Peyer's patch (tissue), 4 donors: ENCODE results near the gene IFT52. TPM values are rescaled to one million over a fixed set of nuclear protein-coding genes. Genes with fewer than 3 reads are reported as not detected.

Experiments used
- DNase-seq, 3 donors: peaks; one replicate each; pipeline ENCODE4 v3.0.0-alpha.2; 2017 to 2019
- H3K27ac ChIP-seq, 4 donors: fragments of 200-600 bp; sonication (generic); one replicate each; pipeline ENCODE4 v1.5.1; 2016 to 2019
- H3K27me3 ChIP-seq, 2 donors: fragments of 200-600 bp; sonication (generic); one replicate each; pipeline ENCODE4 v1.5.1; 2019
- H3K36me3 ChIP-seq, 3 donors: fragments of 200-600 bp; sonication (generic); one replicate each; pipeline ENCODE4 v1.5.1; 2016 to 2019
- H3K4me1 ChIP-seq, 4 donors: fragments of 200-600 bp; sonication (generic); one replicate each; pipeline ENCODE4 v1.5.1; 2016 to 2019
- H3K4me3 ChIP-seq, 4 donors: fragments of 200-600 bp; sonication (generic); 1 replicate in 3 of 4; 2 replicates in 1 of 4; pipeline ENCODE4 v1.5.1; 2016 to 2019; ENCODE audit warnings: mild to moderate bottlenecking in 1 of 4
- H3K9me3 ChIP-seq, 4 donors: fragments of 200-600 bp; sonication (generic); one replicate each; pipeline ENCODE4 v1.5.1; 2016 to 2019; ENCODE audit warnings: mild to moderate bottlenecking in 1 of 4
- CTCF ChIP-seq, 6 experiments: fragments of 450-650 bp in 4 of 6; fragments of 200-600 bp in 2 of 6; sonication (generic) in 1 of 6; IDR thresholded peaks; one replicate each; pipeline ENCODE4 v1.5.1; 2017 to 2019; ENCODE audit warnings: antibody characterized with exemption in 6 of 6, mild to moderate bottlenecking in 3 of 6, moderate library complexity in 1 of 6
- POLR2A ChIP-seq, 2 donors: fragments of 450-650 bp; IDR thresholded peaks; one replicate each; pipeline ENCODE4 v1.5.1; 2017; ENCODE audit warnings: antibody characterized with exemption in 2 of 2, mild to moderate bottlenecking in 2 of 2, moderate library complexity in 2 of 2
- total RNA-seq, 4 donors: library from RNA; depleted of rRNA; stranded (reverse); fragments of >200 nt; gene quantifications; one replicate each; pipeline ENCODE4 v1.1.0, GENCODE V29; 2016

Gene IFT52
- total RNA-seq, 4 donors from 2014 or later: 15.7 to 30.8 (median 17.0) TPM

GRCh38 chr20:43655937-43656336, 65.2 kb downstream of the IFT52 start:
- Histone ChIP-seq H3K9me3 (no peaks in the 10 kb centered on the region), H3K27me3 (no peaks in the 10 kb centered on the region), H3K36me3 (no peaks in the 10 kb centered on the region), H3K4me3 (no peak overlapping the region), H3K27ac (peak overlapping the region in 1 of 4 donors; percentile 96), H3K4me1 (peaks cover 0 to 12% (median 0%) of the 10 kb centered on the region in 4 donors)
- DNase-seq: no peak
- TF ChIP-seq CTCF (IDR thresholded peaks at IDR 0.05): no peak

GRCh38 chr20:43658069-43658722, 67.5 kb downstream of the IFT52 start:
- Histone ChIP-seq H3K9me3 (no peaks in the 10 kb centered on the region), H3K36me3 (no peaks in the 10 kb centered on the region), H3K4me3 (peak overlapping the region; percentile 55 to 74 (median 63)), H3K4me1 (peaks cover 0 to 12% (median 0%) of the 10 kb centered on the region in 4 donors), H3K27ac (peak overlapping the region; percentile 78 to 96 (median 88)), H3K27me3 (no peaks in the 10 kb centered on the region)
- TF ChIP-seq POLR2A (IDR thresholded peaks at IDR 0.05) (no peak), CTCF (IDR thresholded peaks at IDR 0.05) (peak in 4 of 6 experiments; percentile 6 to 41 (median 15))
- DNase-seq: peak in 1 of 3 donors; percentile 49

GRCh38 chr20:43658723-43659419, 68.1 kb downstream of the IFT52 start:
- no peak for DNase-seq
- Histone ChIP-seq H3K9me3 (no peaks in the 10 kb centered on the region), H3K4me3 (no peak overlapping the region), H3K36me3 (no peaks in the 10 kb centered on the region), H3K4me1 (peaks cover 0 to 17% (median 0%) of the 10 kb centered on the region in 4 donors), H3K27ac (peak overlapping the region in 1 of 4 donors; percentile 78), H3K27me3 (no peaks in the 10 kb centered on the region)
- TF ChIP-seq CTCF (IDR thresholded peaks at IDR 0.05) (peak in 1 of 6 experiments; percentile 14), POLR2A (IDR thresholded peaks at IDR 0.05) (no peak)

GRCh38 chr20:43662943-43663655, 72.4 kb downstream of the IFT52 start:
- H3K36me3 ChIP-seq: no peaks in the 10 kb centered on the region
- no peak overlapping the region for H3K4me3 ChIP-seq
- H3K27ac ChIP-seq: peak overlapping the region in 3 of 4 donors; percentile 19 to 65 (median 57)
- H3K27me3 ChIP-seq: peaks cover 0 to 7% of the 10 kb centered on the region in 2 donors
- H3K4me1 ChIP-seq: peaks cover 6 to 37% (median 7%) of the 10 kb centered on the region in 4 donors
- peak in 2 of 3 donors; percentile 73 to 76 for DNase-seq
- TF ChIP-seq POLR2A (IDR thresholded peaks at IDR 0.05): peak in 1 of 2 donors; percentile 20
- no peak for TF ChIP-seq CTCF (IDR thresholded peaks at IDR 0.05)
- H3K9me3 ChIP-seq: no peaks in the 10 kb centered on the region

GRCh38 chr20:43665466-43666176, 74.9 kb downstream of the IFT52 start:
- Histone ChIP-seq H3K27ac (no peak overlapping the region), H3K4me1 (peaks cover 6 to 30% (median 7%) of the 10 kb centered on the region in 4 donors), H3K9me3 (no peaks in the 10 kb centered on the region), H3K36me3 (no peaks in the 10 kb centered on the region), H3K27me3 (peaks cover 0 to 9% of the 10 kb centered on the region in 2 donors), H3K4me3 (no peak overlapping the region)
- no peak for DNase-seq
- TF ChIP-seq POLR2A (IDR thresholded peaks at IDR 0.05) (no peak), CTCF (IDR thresholded peaks at IDR 0.05) (no peak)
